Adrenal gland (tissue), 5 donors: Measurements from ENCODE around the gene TNIK.

Source experiments
- POLR2A ChIP-seq, 2 donors: fragments of 450-650 bp; IDR thresholded peaks; one replicate each; pipeline ENCODE4 v1.6.1; 2017; ENCODE audit warnings: antibody characterized with exemption in 2 of 2, mild to moderate bottlenecking in 2 of 2, moderate library complexity in 1 of 2
- TF ChIP-seq, protein P1 (sequence below), 6 experiments: fragments of 450-650 bp in 4 of 6; fragments of 200-600 bp in 2 of 6; sonication (generic) in 1 of 6; IDR thresholded peaks; 1 replicate in 5 of 6; 2 replicates in 1 of 6; pipeline versions ENCODE4 v1.5.1 to v1.8.0; 2016 to 2021; ENCODE audit warnings: antibody characterized with exemption in 6 of 6, mild to moderate bottlenecking in 2 of 6, moderate library complexity in 1 of 6
- donor health status: DM: no; HTN: no; CAD: no.

DNA sequence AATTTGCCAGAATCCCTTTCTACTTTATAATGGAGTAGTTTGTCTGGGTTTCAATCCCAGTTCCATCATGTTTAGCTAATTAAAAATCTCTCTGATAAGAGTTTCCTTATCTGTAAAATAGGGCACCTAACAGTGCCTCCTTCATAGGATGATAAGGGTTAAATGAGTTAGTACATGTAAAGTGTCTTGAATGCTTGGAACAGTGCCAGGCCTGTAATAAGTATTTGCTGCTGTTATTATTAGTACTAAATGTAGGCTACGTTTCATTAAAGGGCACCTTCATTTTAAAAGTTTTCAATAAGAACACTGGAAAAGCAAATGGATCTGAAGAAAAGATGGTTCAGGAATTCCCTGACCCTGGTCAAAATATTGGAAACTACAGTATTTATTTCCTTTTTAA, 421.9 kb downstream of the TNIK start:
- TF ChIP-seq, protein P1, sequence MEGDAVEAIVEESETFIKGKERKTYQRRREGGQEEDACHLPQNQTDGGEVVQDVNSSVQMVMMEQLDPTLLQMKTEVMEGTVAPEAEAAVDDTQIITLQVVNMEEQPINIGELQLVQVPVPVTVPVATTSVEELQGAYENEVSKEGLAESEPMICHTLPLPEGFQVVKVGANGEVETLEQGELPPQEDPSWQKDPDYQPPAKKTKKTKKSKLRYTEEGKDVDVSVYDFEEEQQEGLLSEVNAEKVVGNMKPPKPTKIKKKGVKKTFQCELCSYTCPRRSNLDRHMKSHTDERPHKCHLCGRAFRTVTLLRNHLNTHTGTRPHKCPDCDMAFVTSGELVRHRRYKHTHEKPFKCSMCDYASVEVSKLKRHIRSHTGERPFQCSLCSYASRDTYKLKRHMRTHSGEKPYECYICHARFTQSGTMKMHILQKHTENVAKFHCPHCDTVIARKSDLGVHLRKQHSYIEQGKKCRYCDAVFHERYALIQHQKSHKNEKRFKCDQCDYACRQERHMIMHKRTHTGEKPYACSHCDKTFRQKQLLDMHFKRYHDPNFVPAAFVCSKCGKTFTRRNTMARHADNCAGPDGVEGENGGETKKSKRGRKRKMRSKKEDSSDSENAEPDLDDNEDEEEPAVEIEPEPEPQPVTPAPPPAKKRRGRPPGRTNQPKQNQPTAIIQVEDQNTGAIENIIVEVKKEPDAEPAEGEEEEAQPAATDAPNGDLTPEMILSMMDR (IDR thresholded peaks at IDR 0.05), result no peak
- no peak for TF ChIP-seq POLR2A (IDR thresholded peaks at IDR 0.05)
